Measurements from ENCODE around the gene ZNF506. TPM values are rescaled to one million over a fixed set of nuclear protein-coding genes. Genes with fewer than 3 reads are reported as not detected.
"Not testable (repeated sequence)": the region's sequence is repeated elsewhere in the genome, so short reads cannot be mapped to it uniquely, and the experiment has no call there.

The ZNF506 gene
- total RNA-seq, 4 donors from 2014 or later, result 29.4 to 50.0 (median 43.2) TPM

GRCh38 chr19:19805480-19805879 lies 16.1 kb downstream of the ZNF506 start:
- no peak for DNase-seq (ENCODE audit: low spot score in 2 of 2)
- TF ChIP-seq CTCF (IDR thresholded peaks at IDR 0.05) (no peak), POLR2A (IDR thresholded peaks at IDR 0.05) (no peak), EP300 (IDR thresholded peaks at IDR 0.05) (no peak)
- 97 to 98% methylated on average over 1 of the region's 1 CpG for WGBS, 2 donors
- Histone ChIP-seq H3K27me3 (no peaks in the 10 kb centered on the region), H3K9me3 (peaks cover 0 to 62% (median 5%) of the 10 kb centered on the region in 4 donors), H3K27ac (no peak overlapping the region), H3K4me1 (no peaks in the 10 kb centered on the region), H3K4me3 (no peak overlapping the region), H3K36me3 (peaks cover 0 to 95% (median 11%) of the 10 kb centered on the region in 3 donors)

GRCh38 chr19:19788015-19788414 lies 33.5 kb downstream of the ZNF506 start:
- DNase-seq (ENCODE audit: low spot score in 2 of 2), result no peak
- peaks cover 6 to 80% (median 11%) of the 10 kb centered on the region in 3 donors for H3K36me3 ChIP-seq
- no peak overlapping the region for H3K4me3 ChIP-seq
- TF ChIP-seq POLR2A (IDR thresholded peaks at IDR 0.05), result no peak
- TF ChIP-seq CTCF (IDR thresholded peaks at IDR 0.05), result no peak
- no peak for TF ChIP-seq EP300 (IDR thresholded peaks at IDR 0.05)
- no peak overlapping the region for H3K27ac ChIP-seq
- no peaks in the 10 kb centered on the region for H3K4me1 ChIP-seq
- no peaks in the 10 kb centered on the region for H3K27me3 ChIP-seq
- H3K9me3 ChIP-seq, result peaks cover 0 to 6% (median under 1%) of the 10 kb centered on the region in 4 donors
- WGBS, 2 donors, result 89 to 100% methylated on average over 1 of the region's 1 CpG

GRCh38 chr19:19785476-19785875 lies 36.1 kb downstream of the ZNF506 start:
- not testable (repeated sequence) for H3K27me3 ChIP-seq; H3K4me1 ChIP-seq; DNase-seq (ENCODE audit: low spot score in 2 of 2); H3K9me3 ChIP-seq; H3K27ac ChIP-seq; H3K4me3 ChIP-seq
- H3K36me3 ChIP-seq, result peaks cover 0 to 55% (median 5%) of the 10 kb centered on the region in 3 donors
- WGBS, 2 donors, result 96 to 98% methylated on average over 17 to 19 of the region's 19 CpGs

- H3K9me3 ChIP-seq, result peaks cover 0 to 11% (median 0%) of the 10 kb centered on the region in 4 donors
- 56 to 68% methylated on average over 2 of the region's 2 CpGs for WGBS, 2 donors
- H3K4me3 ChIP-seq, result no peak overlapping the region
- H3K27me3 ChIP-seq, result no peaks in the 10 kb centered on the region
- peaks cover 0 to 5% (median under 1%) of the 10 kb centered on the region in 4 donors for H3K4me1 ChIP-seq
- peaks cover 0 to 44% (median 0%) of the 10 kb centered on the region in 3 donors for H3K36me3 ChIP-seq
- TF ChIP-seq EP300 (IDR thresholded peaks at IDR 0.05) (no peak), POLR2A (IDR thresholded peaks at IDR 0.05) (no peak), CTCF (IDR thresholded peaks at IDR 0.05) (no peak)
- DNase-seq (ENCODE audit: low spot score in 2 of 2), result no peak
- H3K27ac ChIP-seq, result no peak overlapping the region
Observed at GRCh38 chr19:19782783-19783182, 38.8 kb downstream of the ZNF506 start.

GRCh38 chr19:19781791-19782190 lies 39.8 kb downstream of the ZNF506 start:
- 51 to 61% methylated on average over 6 of the region's 6 CpGs for WGBS, 2 donors
- Histone ChIP-seq H3K9me3 (peaks cover 0 to 11% (median 0%) of the 10 kb centered on the region in 4 donors), H3K4me1 (peaks cover 0 to 11% (median 6%) of the 10 kb centered on the region in 4 donors), H3K36me3 (peaks cover 0 to 35% (median 0%) of the 10 kb centered on the region in 3 donors)
- not testable (repeated sequence) for H3K4me3 ChIP-seq; DNase-seq (ENCODE audit: low spot score in 2 of 2); H3K27ac ChIP-seq; H3K27me3 ChIP-seq

- 68 to 74% methylated on average over 2 of the region's 2 CpGs for WGBS, 2 donors
- H3K36me3 ChIP-seq, result peaks cover 0 to 16% (median 0%) of the 10 kb centered on the region in 3 donors
- no peaks in the 10 kb centered on the region for H3K27me3 ChIP-seq
- H3K27ac ChIP-seq, result no peak overlapping the region
- peaks cover 0 to 21% (median 12%) of the 10 kb centered on the region in 4 donors for H3K4me1 ChIP-seq
- peaks cover 0 to 11% (median 0%) of the 10 kb centered on the region in 4 donors for H3K9me3 ChIP-seq
- no peak overlapping the region for H3K4me3 ChIP-seq
- TF ChIP-seq POLR2A (IDR thresholded peaks at IDR 0.05), result no peak
- DNase-seq (ENCODE audit: low spot score in 2 of 2), result no peak
Observed at GRCh38 chr19:19778666-19779065, 42.9 kb downstream of the ZNF506 start.

- no peak for DNase-seq (ENCODE audit: low spot score in 2 of 2)
- Histone ChIP-seq H3K4me1 (peaks cover 0 to 21% (median 12%) of the 10 kb centered on the region in 4 donors), H3K27ac (no peak overlapping the region), H3K27me3 (no peaks in the 10 kb centered on the region), H3K36me3 (peaks cover 0 to 16% (median 0%) of the 10 kb centered on the region in 3 donors), H3K4me3 (no peak overlapping the region), H3K9me3 (peaks cover 0 to 11% (median 0%) of the 10 kb centered on the region in 4 donors)
- 73 to 83% methylated on average over 5 of the region's 5 CpGs for WGBS, 2 donors
- no peak for TF ChIP-seq EP300 (IDR thresholded peaks at IDR 0.05)
- no peak for TF ChIP-seq POLR2A (IDR thresholded peaks at IDR 0.05)
- no peak for TF ChIP-seq CTCF (IDR thresholded peaks at IDR 0.05)
Observed at GRCh38 chr19:19777692-19778091, 43.9 kb downstream of the ZNF506 start.
